Right ventricle myocardium inferior (tissue), 1 donor: ENCODE data around the gene NEU4. TPM values are rescaled to one million over a fixed set of nuclear protein-coding genes. Genes with fewer than 3 reads are reported as not detected.
A peak's percentile ranks its signal among the peaks of the same experiment; 100 is the strongest.
"Not testable (repeated sequence)": the region's sequence is repeated elsewhere in the genome, so short reads cannot be mapped to it uniquely, and the experiment has no call there.

Experiments used
- ATAC-seq: fragments of 200-7000 bp; cut with Tn5 transposase; one replicate; pipeline ENCODE4 v1.9.1; 2020; ENCODE audit warnings: mild to moderate bottlenecking, moderate library complexity
- DNase-seq: peaks from one replicate; pipeline ENCODE4 v3.0.0; 2021; ENCODE audit errors: missing footprints
- intact Hi-C: fragments of 100-400 bp; cut with DNase I; formaldehyde crosslinking; loops from one replicate; pipeline ENCODE4 v1.11.0; 2022
- long read RNA-seq: library from polyadenylated mRNA; unstranded; transcript quantifications from one replicate; pipeline ENCODE4 v2.0.0, GENCODE V29; 2021
- total RNA-seq: library from RNA; stranded (reverse); fragmentation: NEBNext Ultra II Directional; extraction: Animal tissue kit (Norgen Biotek cat#: 25700); gene quantifications from one replicate; pipeline ENCODE4 v1.2.1, GENCODE V29; 2021
- donor health status: DM: no; HTN: yes; CAD: no; lungs with severe emphysema.

The NEU4 gene
- total RNA-seq = 0.30 TPM
- long read RNA-seq, partial matches to known transcripts = 0 of 1 reads
- long read RNA-seq, other reads (novel, unspliced or antisense) = 0 of 1 reads

GRCh38 chr2:241808721-241809382, at the start of gene NEU4:
NEU4 (plus strand) TSS chr2:241809193; CDS start chr2:241814485, 5,292 bp downstream.
- intact Hi-C loops = no loop called here
- DNase-seq = peak; percentile 56
- ATAC-seq = no peak

GRCh38 chr2:241759893-241760292, 49.1 kb upstream of the NEU4 start:
- intact Hi-C loops, ATAC-seq, DNase-seq: not testable (repeated sequence)

- ATAC-seq = no peak
- DNase-seq = peak; percentile 33
- intact Hi-C loops = no loop called here
Measured at GRCh38 chr2:241760301-241760771, 48.7 kb upstream of the NEU4 start.

GRCh38 chr2:241762321-241762932, 46.6 kb upstream of the NEU4 start:
- ATAC-seq (no peak), DNase-seq (peak; percentile 30)
- intact Hi-C loops = no loop called here

- intact Hi-C loops = no loop called here
- ATAC-seq = no peak
- peak; percentile 37 for DNase-seq
Measured at GRCh38 chr2:241762933-241763369, 46.0 kb upstream of the NEU4 start.

GRCh38 chr2:241763551-241764274, 45.3 kb upstream of the NEU4 start:
- DNase-seq (peak; percentile 23), ATAC-seq (no peak)
- intact Hi-C loops = no loop called here

GRCh38 chr2:241764275-241765241, 44.4 kb upstream of the NEU4 start:
- intact Hi-C loops = no loop called here
- DNase-seq = peak; percentile 33
- no peak for ATAC-seq

- ATAC-seq (no peak), DNase-seq (peak; percentile 64)
- intact Hi-C loops = no loop called here
Measured at GRCh38 chr2:241767464-241768250, 41.3 kb upstream of the NEU4 start.

GRCh38 chr2:241768251-241768711, 40.7 kb upstream of the NEU4 start:
- ATAC-seq = no peak
- DNase-seq = peak; percentile 42
- intact Hi-C loops = no loop called here

- no peak for ATAC-seq
- intact Hi-C loops = no loop called here
Measured at GRCh38 chr2:241768850-241769249, 40.1 kb upstream of the NEU4 start.

GRCh38 chr2:241769819-241770184, 39.2 kb upstream of the NEU4 start:
- intact Hi-C loops = no loop called here
- DNase-seq = no peak
- ATAC-seq = no peak

More at GRCh38 chr2:241768850-241769249, 40.1 kb upstream of the NEU4 start:
- peak; percentile 61 for DNase-seq

GRCh38 chr2:241770185-241770935, 38.6 kb upstream of the NEU4 start:
- intact Hi-C loops = no loop called here
- ATAC-seq (no peak), DNase-seq (peak; percentile 55)

- DNase-seq = no peak
- ATAC-seq = no peak
- intact Hi-C loops = no loop called here
Measured at GRCh38 chr2:241770936-241771285, 38.1 kb upstream of the NEU4 start.

- ATAC-seq (peak; percentile 37), DNase-seq (peak; percentile 65)
- intact Hi-C loops = no loop called here
Measured at GRCh38 chr2:241771286-241772062, 37.5 kb upstream of the NEU4 start.

GRCh38 chr2:241772063-241772499, 36.9 kb upstream of the NEU4 start:
- DNase-seq (peak; percentile 22), ATAC-seq (no peak)
- intact Hi-C loops = no loop called here
